ENCODE measurements around the gene CFAP91. TPM values are rescaled to one million over a fixed set of nuclear protein-coding genes. Genes with fewer than 3 reads are reported as not detected.
A peak's percentile ranks its signal among the peaks of the same experiment; 100 is the strongest.

Gene CFAP91
- total RNA-seq, 6 experiments from 2014 or later, result 0.09 to 5.7 (median 1.1) TPM

DNA sequence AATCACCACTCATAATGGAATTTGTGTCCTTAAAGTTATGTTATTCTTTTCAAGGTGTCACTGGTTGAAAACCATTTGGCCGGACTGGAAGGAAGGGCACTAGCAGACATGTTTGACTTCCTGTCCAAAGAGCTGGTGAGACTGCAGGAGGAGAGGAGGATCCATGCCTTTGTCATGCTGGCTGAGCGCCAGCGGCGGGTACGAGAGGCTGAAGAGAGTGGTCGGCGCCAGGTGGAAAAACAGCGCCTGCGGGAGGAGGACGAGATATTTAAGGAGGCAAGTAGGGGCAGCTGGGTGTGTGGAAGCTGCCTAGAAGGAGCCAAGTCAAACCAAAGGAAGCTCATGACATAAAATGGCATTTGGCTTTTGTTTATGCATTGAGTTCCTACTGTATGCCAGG lies 41.1 kb downstream of the CFAP91 start:
- Histone ChIP-seq H3K4me1 (no peaks in the 10 kb centered on the region), H3K36me3 (no peaks in the 10 kb centered on the region), H3K4me3 (no peak overlapping the region), H3K9me3 (no peaks in the 10 kb centered on the region), H3K27ac (no peak overlapping the region), H3K27me3 (no peaks in the 10 kb centered on the region)
- intact Hi-C loops (cut with DNase I), result no loop called here
- no peak for TF ChIP-seq POLR2A (IDR thresholded peaks at IDR 0.05)
- TF ChIP-seq, protein P1, sequence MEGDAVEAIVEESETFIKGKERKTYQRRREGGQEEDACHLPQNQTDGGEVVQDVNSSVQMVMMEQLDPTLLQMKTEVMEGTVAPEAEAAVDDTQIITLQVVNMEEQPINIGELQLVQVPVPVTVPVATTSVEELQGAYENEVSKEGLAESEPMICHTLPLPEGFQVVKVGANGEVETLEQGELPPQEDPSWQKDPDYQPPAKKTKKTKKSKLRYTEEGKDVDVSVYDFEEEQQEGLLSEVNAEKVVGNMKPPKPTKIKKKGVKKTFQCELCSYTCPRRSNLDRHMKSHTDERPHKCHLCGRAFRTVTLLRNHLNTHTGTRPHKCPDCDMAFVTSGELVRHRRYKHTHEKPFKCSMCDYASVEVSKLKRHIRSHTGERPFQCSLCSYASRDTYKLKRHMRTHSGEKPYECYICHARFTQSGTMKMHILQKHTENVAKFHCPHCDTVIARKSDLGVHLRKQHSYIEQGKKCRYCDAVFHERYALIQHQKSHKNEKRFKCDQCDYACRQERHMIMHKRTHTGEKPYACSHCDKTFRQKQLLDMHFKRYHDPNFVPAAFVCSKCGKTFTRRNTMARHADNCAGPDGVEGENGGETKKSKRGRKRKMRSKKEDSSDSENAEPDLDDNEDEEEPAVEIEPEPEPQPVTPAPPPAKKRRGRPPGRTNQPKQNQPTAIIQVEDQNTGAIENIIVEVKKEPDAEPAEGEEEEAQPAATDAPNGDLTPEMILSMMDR (IDR thresholded peaks at IDR 0.05), result no peak
- DNase-seq, result peak in 1 of 3 donors; percentile 20
- no peak for ATAC-seq
- 90% methylated on average over 10 of the region's 10 CpGs for WGBS (ENCODE audit: insufficient coverage, low coverage, low lambda C conversion rate, missing lambda C conversion rate)

DNA sequence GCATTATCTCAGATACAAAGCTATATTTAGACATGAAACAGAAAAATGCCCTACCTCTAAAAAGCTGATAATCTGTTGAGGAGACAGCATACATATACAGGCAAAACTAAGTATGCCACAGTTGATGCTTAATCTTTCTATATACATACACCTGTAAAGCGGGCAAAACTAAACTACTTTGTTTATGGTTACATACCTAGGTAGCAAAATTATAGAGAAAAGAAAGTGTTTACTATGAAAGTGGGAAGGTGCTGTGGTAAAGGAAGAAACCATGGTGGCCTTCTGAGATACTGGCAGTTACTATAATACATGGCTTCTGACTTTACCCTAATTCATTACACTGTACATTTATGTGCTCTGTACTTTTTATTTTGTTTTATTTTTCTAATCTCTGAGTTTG lies 43.1 kb downstream of the CFAP91 start:
- DNase-seq (no peak), ATAC-seq (no peak)
- H3K27me3 ChIP-seq, result no peaks in the 10 kb centered on the region
- no peak for TF ChIP-seq POLR2A (IDR thresholded peaks at IDR 0.05)
- TF ChIP-seq, protein P1 (IDR thresholded peaks at IDR 0.05), result no peak
- no peaks in the 10 kb centered on the region for H3K9me3 ChIP-seq
- no peaks in the 10 kb centered on the region for H3K4me1 ChIP-seq
- no peaks in the 10 kb centered on the region for H3K36me3 ChIP-seq
- no peak overlapping the region for H3K4me3 ChIP-seq
- H3K27ac ChIP-seq, result no peak overlapping the region
- intact Hi-C loops (cut with DNase I), result no loop called here
- WGBS (ENCODE audit: insufficient coverage, low coverage, low lambda C conversion rate, missing lambda C conversion rate), result 100% methylated on average over 1 of the region's 1 CpG

DNA sequence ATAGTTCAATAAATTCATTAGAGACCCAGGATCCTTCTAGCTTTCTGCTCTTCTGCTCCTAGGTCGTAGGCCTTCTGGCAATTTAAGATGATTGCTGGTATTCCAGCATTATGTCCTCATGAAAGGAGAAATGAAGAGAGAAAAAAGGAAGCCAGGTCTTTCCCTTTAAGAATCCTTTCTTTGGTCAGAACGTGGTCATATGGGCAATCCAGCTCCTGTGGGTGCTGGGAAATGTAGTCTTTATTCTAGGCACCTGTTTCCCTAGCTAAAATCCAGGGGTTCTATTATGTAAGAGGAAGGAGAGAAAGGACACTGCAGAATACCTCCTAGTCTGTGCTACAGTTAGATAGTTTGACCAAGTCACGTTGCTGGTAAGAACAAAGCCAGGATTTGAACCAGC lies 43.6 kb downstream of the CFAP91 start:
- Histone ChIP-seq H3K4me1 (no peaks in the 10 kb centered on the region), H3K4me3 (no peak overlapping the region), H3K27ac (no peak overlapping the region), H3K9me3 (no peaks in the 10 kb centered on the region), H3K27me3 (no peaks in the 10 kb centered on the region), H3K36me3 (no peaks in the 10 kb centered on the region)
- WGBS (ENCODE audit: insufficient coverage, low coverage, low lambda C conversion rate, missing lambda C conversion rate), result 52% methylated on average over 3 of the region's 3 CpGs
- ATAC-seq (no peak), DNase-seq (no peak)
- intact Hi-C loops (cut with DNase I), result no loop called here
- TF ChIP-seq, protein P1 (IDR thresholded peaks at IDR 0.05), result no peak
- no peak for TF ChIP-seq POLR2A (IDR thresholded peaks at IDR 0.05)

DNA sequence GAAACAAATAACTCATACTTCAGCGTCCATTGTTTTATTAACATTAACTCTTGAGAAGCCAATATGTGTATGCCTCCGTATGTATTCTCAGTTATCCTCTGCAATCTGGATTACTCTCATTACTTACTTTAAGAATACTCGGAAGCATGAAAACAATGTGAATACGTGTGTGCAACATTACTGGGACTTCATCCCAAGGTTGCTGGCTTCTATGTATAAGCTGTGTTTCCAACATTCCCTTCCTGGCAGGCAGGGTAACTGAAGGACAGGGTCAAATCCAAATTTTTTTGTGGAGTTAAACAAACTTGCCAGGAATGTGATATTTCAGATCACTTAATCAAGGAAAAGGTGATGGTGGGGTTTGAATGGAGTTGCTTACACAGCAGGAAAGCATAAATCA lies 44.5 kb downstream of the CFAP91 start:
- H3K27me3 ChIP-seq, result no peaks in the 10 kb centered on the region
- no peaks in the 10 kb centered on the region for H3K36me3 ChIP-seq
- no peaks in the 10 kb centered on the region for H3K9me3 ChIP-seq
- TF ChIP-seq POLR2A (IDR thresholded peaks at IDR 0.05), result no peak
- TF ChIP-seq, protein P1 (IDR thresholded peaks at IDR 0.05), result no peak
- intact Hi-C loops (cut with DNase I), result no loop called here
- 91% methylated on average over 4 of the region's 4 CpGs for WGBS (ENCODE audit: insufficient coverage, low coverage, low lambda C conversion rate, missing lambda C conversion rate)
- no peak for DNase-seq
- no peaks in the 10 kb centered on the region for H3K4me1 ChIP-seq
- H3K27ac ChIP-seq, result no peak overlapping the region
- ATAC-seq, result no peak
- no peak overlapping the region for H3K4me3 ChIP-seq

DNA sequence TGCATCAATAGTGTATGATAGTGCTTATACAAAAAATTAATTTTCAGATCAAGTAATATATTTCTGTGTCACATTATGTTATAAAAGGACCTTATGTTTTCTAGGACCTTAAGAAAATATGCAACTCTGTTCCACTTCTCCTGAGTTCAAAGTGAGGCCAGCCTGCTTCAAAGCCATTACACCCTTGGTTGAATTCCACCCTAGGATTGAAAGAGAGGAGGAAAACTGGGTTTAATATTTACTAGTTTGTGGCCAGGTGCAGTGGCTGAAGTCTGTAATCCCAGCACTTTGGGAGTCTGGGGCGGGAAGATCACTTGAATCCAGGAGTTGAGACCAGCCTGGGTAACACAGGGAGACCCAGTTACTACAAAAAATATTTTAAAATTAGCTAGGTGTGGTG lies 46.2 kb downstream of the CFAP91 start:
- H3K27ac ChIP-seq, result no peak overlapping the region
- intact Hi-C loops (cut with DNase I), result no loop called here
- H3K27me3 ChIP-seq, result no peaks in the 10 kb centered on the region
- H3K4me1 ChIP-seq, result no peaks in the 10 kb centered on the region
- no peak overlapping the region for H3K4me3 ChIP-seq
- ATAC-seq (no peak), DNase-seq (no peak)
- TF ChIP-seq, protein P1 (IDR thresholded peaks at IDR 0.05), result no peak
- TF ChIP-seq POLR2A (IDR thresholded peaks at IDR 0.05), result no peak
- 100% methylated on average over 1 of the region's 1 CpG for WGBS (ENCODE audit: insufficient coverage, low coverage, low lambda C conversion rate, missing lambda C conversion rate)
- no peaks in the 10 kb centered on the region for H3K9me3 ChIP-seq
- no peaks in the 10 kb centered on the region for H3K36me3 ChIP-seq
